Epidermal melanocyte (primary cell): ENCODE measurements around the gene DISP3.
"Not testable (repeated sequence)": the region's sequence is repeated elsewhere in the genome, so short reads cannot be mapped to it uniquely, and the experiment has no call there.

Experiments
- DNase-seq: peaks from one replicate; pipeline ENCODE4 v3.0.0; 2011; ENCODE audit warnings: low spot score; ENCODE audit not compliant: insufficient read length

DISP3 gene

DNA sequence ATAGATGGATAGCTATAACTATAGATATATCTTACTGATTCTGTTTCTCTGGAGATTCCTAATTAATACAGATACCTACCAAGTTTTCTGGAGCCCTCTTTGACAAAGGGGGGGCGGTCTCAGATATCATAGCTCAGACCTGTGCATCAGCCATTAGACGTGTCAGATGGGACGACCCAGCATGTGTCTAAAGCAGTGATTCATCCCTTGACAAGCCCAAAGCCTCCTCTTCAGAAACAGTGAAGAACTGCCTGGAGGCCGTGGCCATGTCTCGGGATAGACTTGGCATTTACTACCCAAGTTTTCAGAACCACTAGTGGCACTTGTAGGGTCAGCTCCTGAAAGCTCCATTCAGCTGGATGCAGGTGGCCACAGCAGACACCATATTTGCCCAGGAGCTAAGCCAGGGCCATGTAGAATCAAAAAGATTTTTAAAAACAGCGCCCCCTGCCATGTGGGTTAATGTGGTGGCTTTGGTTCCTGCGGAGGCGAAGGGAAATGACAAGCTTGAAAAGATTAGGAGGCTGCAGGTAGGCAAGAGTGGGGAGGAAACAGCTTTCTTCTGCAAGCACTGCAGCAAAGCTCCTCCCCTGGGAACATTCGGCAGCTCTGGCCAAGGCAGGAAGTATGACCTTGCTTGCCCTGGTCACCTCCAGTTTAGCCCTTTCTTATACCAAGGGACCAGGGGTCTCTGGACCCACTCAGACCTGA lies 93.1 kb downstream of the DISP3 start:
- DNase-seq = no peak

DNA sequence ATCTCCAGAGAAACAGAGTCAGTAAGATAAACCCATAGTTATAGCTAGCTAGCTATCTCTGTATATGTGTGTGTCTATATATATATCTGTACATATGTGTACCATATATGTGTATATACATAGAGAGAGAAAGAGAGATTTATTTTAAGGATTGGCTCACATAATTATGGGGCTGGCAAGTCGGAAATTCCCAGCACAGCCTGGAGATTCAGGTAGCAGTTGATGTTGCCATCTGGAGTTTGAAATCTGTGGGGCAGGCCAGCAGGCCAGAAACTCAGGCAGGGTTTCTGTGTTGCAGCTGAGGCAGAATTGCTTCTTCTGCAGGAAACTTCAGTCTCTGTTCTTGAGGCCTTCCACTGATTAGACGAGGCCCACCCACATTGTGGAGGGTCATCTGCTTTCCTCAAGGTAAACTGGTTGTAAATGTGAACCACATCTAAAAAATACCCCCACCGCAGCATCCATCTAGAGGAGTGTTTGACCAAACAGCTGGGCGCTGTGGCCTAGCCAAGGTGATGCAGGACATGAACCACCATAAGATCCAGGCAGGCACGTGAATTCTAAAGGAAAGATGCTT lies 94.2 kb downstream of the DISP3 start:
- DNase-seq = no peak

DNA sequence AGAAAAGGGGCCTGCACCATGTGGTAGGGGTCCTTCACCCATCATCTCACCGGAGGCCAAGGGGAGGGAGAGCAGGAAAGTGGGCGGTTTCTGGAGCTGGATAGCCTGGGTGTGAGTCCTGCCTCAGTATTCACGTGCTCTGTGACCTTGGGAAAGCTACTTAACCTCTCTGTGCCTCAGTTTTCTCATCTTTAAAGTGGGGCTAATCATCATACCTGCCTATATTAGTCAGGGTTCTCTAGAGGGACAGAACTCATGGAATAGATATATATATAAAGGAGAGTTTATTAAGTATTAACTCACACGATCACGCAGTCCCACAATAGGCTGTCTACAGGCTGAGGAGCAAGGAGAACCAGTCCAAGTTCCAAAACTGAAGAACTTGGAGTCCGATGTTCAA lies 96.6 kb downstream of the DISP3 start:
- no peak for DNase-seq

DNA sequence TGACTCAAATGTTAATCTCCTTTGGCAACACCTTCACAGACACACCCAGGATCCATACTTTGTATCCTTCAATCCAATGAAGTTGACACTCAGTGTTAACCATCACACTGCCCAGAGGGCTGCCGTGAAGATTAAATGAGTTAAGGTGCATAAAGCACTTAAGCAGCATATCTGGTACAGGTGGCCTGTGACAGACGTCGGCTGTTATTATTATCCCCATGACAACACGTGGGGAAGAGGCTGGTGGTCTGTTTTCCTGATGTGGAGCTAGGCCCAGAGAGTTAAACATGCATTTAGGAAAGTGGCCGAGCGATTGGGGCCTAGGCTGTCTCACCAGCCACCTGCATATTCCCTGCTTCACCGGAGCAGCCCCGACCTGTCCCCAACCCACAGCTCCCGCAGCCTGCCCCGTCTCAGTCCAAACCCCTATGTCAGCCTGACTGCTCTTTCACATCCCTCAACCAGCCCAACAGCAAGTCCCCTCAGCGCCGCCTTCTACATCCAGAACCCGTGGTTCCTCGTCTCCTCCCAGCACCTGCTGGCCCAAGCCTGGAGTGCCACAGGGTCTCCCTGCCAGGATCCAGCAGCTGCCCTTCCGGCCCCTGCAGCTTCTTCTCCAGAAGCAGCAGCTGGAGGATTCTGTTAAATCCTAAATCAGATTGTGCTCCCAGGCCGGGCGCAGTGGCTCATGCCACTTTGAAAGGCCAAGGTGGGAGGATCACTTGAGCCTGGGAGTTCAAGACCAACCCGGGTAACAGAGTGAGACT lies 97.3 kb downstream of the DISP3 start:
- no peak for DNase-seq

DNA sequence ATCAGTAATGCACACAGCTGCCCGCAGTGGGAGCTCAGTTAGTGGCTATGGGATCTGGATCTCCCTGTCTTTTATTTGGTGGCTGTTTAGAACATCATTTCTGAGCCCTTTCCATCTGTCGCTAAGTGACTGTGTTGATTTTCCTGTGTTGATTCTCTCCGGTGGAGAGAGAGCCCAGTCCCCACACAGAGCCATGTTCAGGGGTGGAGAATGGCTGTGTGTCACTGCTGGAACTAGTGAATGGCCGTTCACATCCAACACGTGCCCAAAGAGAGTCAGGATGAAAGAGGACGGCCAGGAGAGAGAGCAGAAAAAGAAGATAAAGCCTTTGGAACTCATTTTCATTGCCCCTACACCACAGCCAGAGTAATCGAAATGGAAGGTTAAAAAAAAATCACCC lies 99.0 kb downstream of the DISP3 start:
- DNase-seq = no peak

DNA sequence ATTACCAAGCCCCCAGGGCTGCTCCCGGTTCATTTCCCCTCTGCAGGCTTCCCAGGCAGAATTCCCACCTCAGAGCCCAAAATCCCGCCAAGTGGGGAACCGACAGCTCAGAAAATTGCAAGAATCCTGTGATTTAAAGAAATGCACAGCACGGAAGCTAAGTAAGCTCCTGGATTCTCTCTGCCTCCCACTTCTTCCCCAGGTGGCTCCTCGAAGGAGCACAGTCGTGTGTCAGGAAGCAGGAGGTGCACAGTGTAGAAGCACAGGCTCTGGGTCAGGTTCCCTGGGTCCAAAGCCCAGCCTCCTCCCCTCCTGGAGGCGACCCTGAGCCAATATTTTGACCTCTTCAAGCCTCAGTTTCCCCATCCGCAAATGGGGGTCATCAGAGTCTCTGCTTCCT lies 100.6 kb downstream of the DISP3 start:
- no peak for DNase-seq

DNA sequence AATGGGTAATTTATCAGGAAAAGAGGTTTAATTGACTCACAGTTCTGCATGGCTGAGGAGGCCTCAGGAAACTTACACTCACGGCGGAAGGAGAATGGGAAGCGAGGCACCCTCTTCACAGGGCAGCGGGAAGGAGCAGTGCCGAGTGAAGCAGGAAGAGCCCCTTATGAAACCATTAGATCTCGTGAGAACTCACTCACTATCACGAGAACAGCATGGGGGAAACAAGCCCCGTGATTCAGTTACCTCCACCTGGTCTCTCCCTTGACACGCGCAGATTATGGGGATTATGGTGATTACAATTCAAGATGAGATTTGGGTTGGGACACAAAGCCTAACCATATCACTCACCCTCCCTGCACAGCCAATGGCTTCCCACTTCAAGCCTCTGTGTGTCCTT lies 101.1 kb downstream of the DISP3 start:
- DNase-seq = not testable (repeated sequence)

DNA sequence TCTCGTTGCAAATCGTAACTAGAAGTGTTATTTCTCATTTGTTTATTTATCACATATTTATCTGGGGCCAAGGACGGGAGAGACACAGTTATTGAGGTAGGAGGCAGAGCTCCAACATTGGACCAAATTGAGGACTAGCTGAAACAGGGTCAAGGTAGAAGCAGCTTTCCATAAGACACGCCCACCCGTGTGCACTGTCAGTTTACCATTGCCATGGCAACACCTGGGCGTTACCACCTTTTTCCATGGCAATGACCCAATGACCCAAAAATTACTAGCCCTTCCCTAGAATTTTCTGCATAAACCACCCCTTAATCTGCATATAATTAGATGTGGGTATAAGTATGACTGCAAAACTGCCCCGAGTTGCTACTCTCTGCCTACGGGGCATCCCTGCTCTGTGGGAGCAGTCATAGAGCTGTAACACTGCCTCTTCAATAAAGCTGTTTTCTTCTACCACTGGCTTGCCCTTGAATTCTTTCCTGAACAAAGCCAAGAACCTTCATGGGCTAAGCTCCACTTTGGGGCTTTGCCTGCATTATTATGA lies 102.6 kb downstream of the DISP3 start:
- no peak for DNase-seq

DNA sequence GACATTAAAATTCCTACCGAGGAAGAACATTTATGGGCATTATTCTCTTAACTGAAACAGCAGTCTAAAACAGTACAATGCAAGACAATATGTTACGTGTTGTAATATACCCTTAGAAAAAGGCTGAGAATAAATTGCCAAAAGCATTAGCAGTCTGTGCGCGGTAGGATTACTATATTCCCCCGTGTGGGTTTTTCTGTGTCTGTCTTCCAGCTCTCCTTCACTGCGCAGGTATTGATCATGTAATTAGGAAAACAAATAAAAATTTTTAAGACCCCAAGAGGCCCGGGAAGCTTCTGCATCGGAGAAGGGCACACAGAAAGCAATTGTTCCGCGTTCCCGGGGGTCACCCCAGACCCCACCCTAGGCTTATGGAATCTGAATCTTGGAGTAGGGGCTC lies 106.4 kb downstream of the DISP3 start:
- no peak for DNase-seq
